GM12878 (cell line): ENCODE results near the gene CTNNA3. TPM values are rescaled to one million over a fixed set of nuclear protein-coding genes. Genes with fewer than 3 reads are reported as not detected.

Experiments
- ATAC-seq: fragments of 200-7000 bp; cut with Tn5 transposase; 3 replicates; pipeline ENCODE4 v1.9.1; 2020; ENCODE audit warnings: mild to moderate bottlenecking, moderate library complexity
- BruUV-seq: library from RNA; stranded (reverse); fragments of 400-500 nt; replicated peaks from 2 replicates; lab custom pipeline; 2021; lab: Mats Ljungman, UMichigan
- CTCF ChIA-PET: fragments of 300-600 bp; sonication (Branson Sonifier 250); formaldehyde crosslinking; extraction: SDS; loops from one replicate; lab custom pipeline; 2021; ENCODE audit warnings: inconsistent platforms; lab: Yijun Ruan, JAX
- POLR2A ChIA-PET: fragments of 350-600 bp; formaldehyde crosslinking; extraction: SDS; loops from one replicate; lab custom pipeline; 2021; ENCODE audit warnings: inconsistent platforms; lab: Charles Lee
- RAD21 ChIA-PET: fragments of 300-600 bp; sonication (Branson Sonifier 250); formaldehyde crosslinking; loops from one replicate; lab custom pipeline; 2023; ENCODE audit warnings: antibody characterized with exemption; ENCODE audit not compliant: unreplicated experiment; lab: Charles Lee
- SMC1A ChIA-PET: fragments of 300-600 bp; sonication (Branson Sonifier 250); formaldehyde crosslinking; loops from one replicate; lab custom pipeline; 2023; ENCODE audit not compliant: unreplicated experiment, uncharacterized antibody; lab: Charles Lee
- DNase-seq: peaks from one replicate; pipeline ENCODE4 v3.0.0-alpha.2; 2011; ENCODE audit warnings: low read depth, low spot score
- FAIRE-seq: peaks from 3 replicates; lab custom pipeline; 2011; peaks lifted over from hg19 to GRCh38; lab: Jason Lieb, UNC
- H2AFZ ChIP-seq: 2 replicates; pipeline ENCODE4 v1.6.0; 2011; ENCODE audit warnings: low read depth, low read length, control low read depth; ENCODE audit not compliant: control insufficient read depth
- H3K27ac ChIP-seq: 2 replicates; pipeline ENCODE4 v1.5.1; 2011; ENCODE audit warnings: control low read depth; ENCODE audit not compliant: control insufficient read depth, insufficient read depth
- H3K27me3 ChIP-seq, 2 experiments: replicated peaks in 1 of 2; 2 replicates each; pipeline versions ENCODE4 v1.6.0 to v1.6.1; 2011; ENCODE audit warnings: low read length in 1 of 2; ENCODE audit not compliant: control insufficient read depth in 2 of 2, insufficient read depth in 2 of 2
- H3K36me3 ChIP-seq, 2 experiments: 2 replicates each; pipeline ENCODE4 v1.5.1; 2011; ENCODE audit warnings: low read length in 1 of 2; ENCODE audit not compliant: control insufficient read depth in 2 of 2, insufficient read depth in 2 of 2
- H3K4me1 ChIP-seq: 2 replicates; pipeline ENCODE4 v1.6.1; 2011; ENCODE audit warnings: mild to moderate bottlenecking, low read length, moderate library complexity, mixed read lengths; ENCODE audit not compliant: control insufficient read depth, insufficient read depth
- H3K4me2 ChIP-seq: 2 replicates; pipeline ENCODE4 v1.6.0; 2011; ENCODE audit warnings: control low read depth; ENCODE audit not compliant: control insufficient read depth, insufficient read depth
- H3K4me3 ChIP-seq: fragments of 200-600 bp; sonication (generic); 2 replicates; pipeline ENCODE4 v1.5.1; 2016
- H3K79me2 ChIP-seq: 2 replicates; pipeline ENCODE4 v1.6.0; 2011; ENCODE audit warnings: low read length; ENCODE audit not compliant: control insufficient read depth, insufficient read depth
- H3K9ac ChIP-seq: 2 replicates; pipeline ENCODE4 v1.8.0; 2011; ENCODE audit warnings: low read length, control low read depth, mixed read lengths; ENCODE audit not compliant: control insufficient read depth, insufficient read depth
- H3K9me3 ChIP-seq: replicated peaks from 3 replicates; pipeline ENCODE4 v1.5.1; 2011; ENCODE audit warnings: mild to moderate bottlenecking, low read length; ENCODE audit not compliant: control insufficient read depth, insufficient read depth
- H4K20me1 ChIP-seq: 2 replicates; pipeline ENCODE4 v1.6.0; 2011; ENCODE audit not compliant: control insufficient read depth, insufficient read depth
- CBFB ChIP-seq: IDR thresholded peaks from 2 replicates; pipeline ENCODE4 v1.6.1; 2016; ENCODE audit warnings: antibody characterized with exemption, low read depth
- FOXK2 ChIP-seq: fragments of 450-650 bp; IDR thresholded peaks from 2 replicates; pipeline ENCODE4 v1.6.1; 2017; ENCODE audit warnings: mild to moderate bottlenecking, moderate library complexity
- FOXM1 ChIP-seq: IDR thresholded peaks from 2 replicates; pipeline ENCODE4 v1.6.1; 2012; ENCODE audit warnings: low read depth, mild to moderate bottlenecking, inconsistent platforms, low read length, moderate library complexity
- GABPA ChIP-seq: IDR thresholded peaks from 2 replicates; pipeline ENCODE4 v1.6.1; 2014; ENCODE audit warnings: antibody characterized with exemption, low read depth, mild to moderate bottlenecking, inconsistent platforms
- HDAC2 ChIP-seq: fragments of 200-600 bp; sonication (generic); IDR thresholded peaks from 2 replicates; pipeline ENCODE4 v1.6.1; 2017
- MXI1 ChIP-seq: fragments of 150-350 bp; IDR thresholded peaks from 2 replicates; pipeline ENCODE4 v1.6.1; 2011; ENCODE audit warnings: low read depth, mild to moderate bottlenecking, inconsistent platforms, low read length, improper control_type of control experiment
- SMAD1 ChIP-seq: fragments of 450-650 bp; IDR thresholded peaks from 2 replicates; pipeline ENCODE4 v1.6.1; 2018; ENCODE audit warnings: mild to moderate bottlenecking, low read depth; ENCODE audit not compliant: partially characterized antibody
- ZSCAN29 ChIP-seq: fragments of 450-650 bp; IDR thresholded peaks from 2 replicates; pipeline ENCODE4 v1.6.1; 2017; ENCODE audit warnings: mild to moderate bottlenecking, moderate library complexity
- WGBS: methylation state at CpG from one replicate; pipeline ENCODE4 v1.1.6; 2016; ENCODE audit warnings: low lambda C conversion rate; ENCODE audit not compliant: insufficient replicate concordance, insufficient coverage; ENCODE audit errors: missing lambda C conversion rate; 5-methylcytosine and 5-hydroxymethylcytosine counted together
- in situ Hi-C: fragments of 300-500 bp; cut with MboI; formaldehyde crosslinking; loops from 9 replicates; pipeline ENCODE4 v1.14.3; 2018; ENCODE audit warnings: mixed read lengths
- intact Hi-C: fragments of 100-400 bp; cut with micrococcal nuclease; formaldehyde crosslinking; loops from one replicate; pipeline ENCODE4 v1.14.2; 2022; ENCODE audit not compliant: unreplicated experiment
- polyA plus RNA-seq, 11 experiments: library from polyadenylated mRNA; depleted of rRNA in 4 of 11; unstranded in 6 of 11; stranded (reverse) in 5 of 11; fragments of >200 nt; fragmentation: Nextera tagmentation in 4 of 11; fragmentation: Illumina TruSeq in 1 of 11; extraction: Ambion mirVana in 4 of 11; extraction: Trizol in 1 of 11; gene quantifications; 1 replicate in 1 of 11; 2 replicates in 10 of 11; pipeline versions ENCODE4 v1.2.1 to v1.2.3, GENCODE V29; 2011 to 2016; ENCODE audit warnings: inconsistent platforms in 2 of 11, missing spikeins in 2 of 11, low read depth in 1 of 11
- total RNA-seq, 4 experiments: library from RNA; depleted of rRNA in 3 of 4; stranded (reverse); fragments of >200 nt in 3 of 4; fragmentation: Illumina TruSeq in 1 of 4; extraction: Trizol in 1 of 4; gene quantifications; 2 replicates each; pipeline versions ENCODE4 v1.2.1 to v1.2.3, GENCODE V29; 2013 to 2021
- TF ChIP-seq, protein P1 (sequence below): IDR thresholded peaks from 2 replicates; pipeline ENCODE4 v1.6.1; 2011; ENCODE audit warnings: mild to moderate bottlenecking, low read depth, low read length, moderate library complexity; ENCODE audit not compliant: insufficient replicate concordance

Gene CTNNA3
- total and polyA plus RNA-seq, 10 of the 15 experiments (the other 5 are each of a cell fraction or from before 2014, with no cell fraction given): under 0.01 to 4.5 (median 0.22) TPM; not detected in 2

DNA sequence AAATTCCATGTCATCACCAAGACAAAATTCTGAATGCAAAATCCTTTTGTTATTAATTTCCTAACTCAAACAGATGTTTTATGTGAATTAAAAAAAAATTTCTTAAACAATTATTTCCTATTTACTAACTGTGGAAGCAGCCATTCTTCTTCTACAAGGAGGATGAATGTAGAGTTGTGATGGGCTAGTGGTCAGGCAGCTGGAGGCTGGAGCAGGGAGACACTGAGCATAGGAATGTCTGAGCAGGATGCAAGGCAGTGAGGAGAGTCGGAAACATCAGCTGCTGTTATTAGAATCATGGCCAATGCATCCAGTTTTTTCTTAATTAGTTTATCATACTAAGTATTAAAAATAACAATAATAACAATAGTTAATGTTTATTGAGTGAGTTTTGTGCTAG, 872.7 kb downstream of the CTNNA3 start:
- 0% methylated on average over 1 of the region's 1 CpG for WGBS
- no peak overlapping the region for H3K4me3 ChIP-seq
- no peak overlapping the region for H3K27ac ChIP-seq
- H3K9ac ChIP-seq: no peak overlapping the region
- POLR2A ChIA-PET: interaction anchor here (0.8 to 1.0 kb wide), 2 partner anchors 11 to 28 kb away, joined by 3 to 6 read pairs; no protein-coding TSS in a partner anchor
- H3K9me3 ChIP-seq: no peaks in the 10 kb centered on the region
- no peaks in the 10 kb centered on the region for H3K36me3 ChIP-seq
- in situ Hi-C loops: no loop called here
- RAD21 ChIA-PET: interaction anchor here (0.6 to 1.2 kb wide), 3 partner anchors 9 to 665 kb away, joined by 4 read pairs; no protein-coding TSS in a partner anchor
- TF ChIP-seq CBFB: no peak
- no peak for TF ChIP-seq ZSCAN29
- no peak for TF ChIP-seq GABPA
- TF ChIP-seq MXI1: no peak
- TF ChIP-seq, all 136 proteins: peak for 0
- intact Hi-C loops: no loop called here
- no peaks in the 10 kb centered on the region for H3K27me3 ChIP-seq
- BruUV-seq: no TSS peak
- ChIA-PET CTCF (interaction anchor here (0.9 to 1.2 kb wide), 2 partner anchors 15 to 22 kb away, joined by 3 read pairs; no protein-coding TSS in a partner anchor), SMC1A (interaction anchor here (0.7 to 2.1 kb wide), 6 partner anchors 9 to 24 kb away, joined by 3 to 6 read pairs (median 3); no protein-coding TSS in a partner anchor)
- no peak overlapping the region for H2AFZ ChIP-seq
- no peak for DNase-seq
- no peaks in the 10 kb centered on the region for H3K4me1 ChIP-seq
- H3K79me2 ChIP-seq: no peaks in the 10 kb centered on the region
- no peak for ATAC-seq
- no peaks in the 10 kb centered on the region for H4K20me1 ChIP-seq
- H3K4me2 ChIP-seq: no peak overlapping the region
- FAIRE-seq: no peak

DNA sequence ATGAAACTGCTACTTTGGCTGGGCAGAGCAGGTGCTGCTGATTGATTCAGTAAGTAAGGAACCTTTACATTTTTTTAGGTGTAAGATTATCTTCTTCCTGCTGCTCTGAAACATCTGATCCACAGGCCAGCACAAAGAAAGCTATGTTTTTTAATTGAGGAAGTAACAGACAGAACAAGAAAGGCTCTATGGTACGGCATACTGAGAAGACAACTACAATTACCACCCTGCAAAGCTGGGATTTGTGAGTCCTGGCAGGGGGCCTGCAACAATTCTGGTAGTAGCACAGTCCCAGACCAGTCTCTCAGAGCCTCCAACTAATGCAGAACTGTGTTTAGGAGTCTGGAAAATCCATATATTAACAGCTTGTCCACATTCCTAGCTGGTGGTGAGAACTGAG, 873.2 kb downstream of the CTNNA3 start:
- ChIA-PET CTCF (interaction anchor here (1.2 kb wide), 1 partner anchor 15 kb away, joined by 3 read pairs; no protein-coding TSS in a partner anchor), RAD21 (interaction anchor here (0.6 to 1.2 kb wide), 3 partner anchors 9 to 666 kb away, joined by 4 read pairs; no protein-coding TSS in a partner anchor), SMC1A (interaction anchor here (0.7 to 2.1 kb wide), 5 partner anchors 9 to 18 kb away, joined by 3 to 6 read pairs (median 3); no protein-coding TSS in a partner anchor), POLR2A (interaction anchor here (0.5 to 1.0 kb wide), 3 partner anchors 8 to 27 kb away, joined by 3 to 6 read pairs (median 3); no protein-coding TSS in a partner anchor)
- no peaks in the 10 kb centered on the region for H3K79me2 ChIP-seq
- H3K4me1 ChIP-seq: no peaks in the 10 kb centered on the region
- 25% methylated on average over 1 of the region's 1 CpG for WGBS
- peak; percentile 30; the same call in 2 of the 3 replicates for ATAC-seq
- no peak for DNase-seq
- H3K27ac ChIP-seq: no peak overlapping the region
- no peaks in the 10 kb centered on the region for H3K36me3 ChIP-seq
- no peaks in the 10 kb centered on the region for H3K27me3 ChIP-seq
- intact Hi-C loops (no loop called here), in situ Hi-C loops (no loop called here)
- FAIRE-seq: no peak
- H4K20me1 ChIP-seq: no peaks in the 10 kb centered on the region
- H3K9ac ChIP-seq: no peak overlapping the region
- H3K4me2 ChIP-seq: no peak overlapping the region
- no TSS peak for BruUV-seq
- TF ChIP-seq, protein P1, sequence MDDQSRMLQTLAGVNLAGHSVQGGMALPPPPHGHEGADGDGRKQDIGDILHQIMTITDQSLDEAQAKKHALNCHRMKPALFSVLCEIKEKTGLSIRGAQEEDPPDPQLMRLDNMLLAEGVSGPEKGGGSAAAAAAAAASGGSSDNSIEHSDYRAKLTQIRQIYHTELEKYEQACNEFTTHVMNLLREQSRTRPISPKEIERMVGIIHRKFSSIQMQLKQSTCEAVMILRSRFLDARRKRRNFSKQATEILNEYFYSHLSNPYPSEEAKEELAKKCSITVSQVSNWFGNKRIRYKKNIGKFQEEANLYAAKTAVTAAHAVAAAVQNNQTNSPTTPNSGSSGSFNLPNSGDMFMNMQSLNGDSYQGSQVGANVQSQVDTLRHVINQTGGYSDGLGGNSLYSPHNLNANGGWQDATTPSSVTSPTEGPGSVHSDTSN: no peak
- TF ChIP-seq HDAC2: no peak
- TF ChIP-seq FOXM1: no peak
- TF ChIP-seq FOXK2: no peak
- no peak for TF ChIP-seq SMAD1
- no peak overlapping the region for H2AFZ ChIP-seq
- H3K4me3 ChIP-seq: no peak overlapping the region
- no peaks in the 10 kb centered on the region for H3K9me3 ChIP-seq
